ENCODE results near the gene NUAK1.

NUAK1 gene

DNA sequence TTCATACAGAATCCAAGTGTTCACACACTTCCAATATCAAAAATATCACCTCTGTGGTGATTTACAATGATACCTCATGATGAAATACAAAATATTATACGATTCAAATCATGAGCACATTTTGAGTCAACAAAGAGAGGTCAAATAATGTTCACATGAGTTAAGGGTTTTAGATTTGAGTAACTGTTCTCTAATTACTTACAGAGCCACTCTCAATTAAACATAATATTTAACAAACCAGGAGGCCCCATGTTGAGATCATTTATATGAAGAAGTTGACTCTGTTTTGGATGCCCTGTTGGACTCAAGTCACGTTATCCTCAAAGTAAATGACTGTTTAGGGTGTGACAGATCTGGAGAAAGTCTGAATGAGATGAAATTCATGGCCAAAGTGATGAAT lies 53.5 kb downstream of the NUAK1 start:
- TF ChIP-seq POLR2AphosphoS5 (IDR thresholded peaks at IDR 0.05; ENCODE audit: low read depth, low read length) = no peak
- TF ChIP-seq SIN3A (IDR thresholded peaks at IDR 0.05; ENCODE audit: borderline replicate concordance, insufficient read depth, low read length) = no peak

GRCh38 chr12:106084759-106085158 lies 54.0 kb downstream of the NUAK1 start:
- TF ChIP-seq TAF1 (IDR thresholded peaks at IDR 0.05; ENCODE audit: borderline replicate concordance, insufficient read depth, low read length) (no peak), SIN3A (IDR thresholded peaks at IDR 0.05; ENCODE audit: borderline replicate concordance, insufficient read depth, low read length) (no peak), POLR2AphosphoS5 (IDR thresholded peaks at IDR 0.05; ENCODE audit: low read depth, low read length) (no peak), FOXP2 (optimal IDR thresholded peaks at IDR 0.05; ENCODE audit: borderline replicate concordance, extremely low read depth, extremely low read length, insufficient read depth) (no peak), REST (IDR thresholded peaks at IDR 0.05; ENCODE audit: insufficient read depth in 1 of 2, low read depth in 2 of 2, low read length in 2 of 2) (no peak)

GRCh38 chr12:106084014-106084671 lies 54.6 kb downstream of the NUAK1 start:
- TF ChIP-seq TAF1 (IDR thresholded peaks at IDR 0.05; ENCODE audit: borderline replicate concordance, insufficient read depth, low read length) (no peak), SIN3A (IDR thresholded peaks at IDR 0.05; ENCODE audit: borderline replicate concordance, insufficient read depth, low read length) (no peak)

DNA sequence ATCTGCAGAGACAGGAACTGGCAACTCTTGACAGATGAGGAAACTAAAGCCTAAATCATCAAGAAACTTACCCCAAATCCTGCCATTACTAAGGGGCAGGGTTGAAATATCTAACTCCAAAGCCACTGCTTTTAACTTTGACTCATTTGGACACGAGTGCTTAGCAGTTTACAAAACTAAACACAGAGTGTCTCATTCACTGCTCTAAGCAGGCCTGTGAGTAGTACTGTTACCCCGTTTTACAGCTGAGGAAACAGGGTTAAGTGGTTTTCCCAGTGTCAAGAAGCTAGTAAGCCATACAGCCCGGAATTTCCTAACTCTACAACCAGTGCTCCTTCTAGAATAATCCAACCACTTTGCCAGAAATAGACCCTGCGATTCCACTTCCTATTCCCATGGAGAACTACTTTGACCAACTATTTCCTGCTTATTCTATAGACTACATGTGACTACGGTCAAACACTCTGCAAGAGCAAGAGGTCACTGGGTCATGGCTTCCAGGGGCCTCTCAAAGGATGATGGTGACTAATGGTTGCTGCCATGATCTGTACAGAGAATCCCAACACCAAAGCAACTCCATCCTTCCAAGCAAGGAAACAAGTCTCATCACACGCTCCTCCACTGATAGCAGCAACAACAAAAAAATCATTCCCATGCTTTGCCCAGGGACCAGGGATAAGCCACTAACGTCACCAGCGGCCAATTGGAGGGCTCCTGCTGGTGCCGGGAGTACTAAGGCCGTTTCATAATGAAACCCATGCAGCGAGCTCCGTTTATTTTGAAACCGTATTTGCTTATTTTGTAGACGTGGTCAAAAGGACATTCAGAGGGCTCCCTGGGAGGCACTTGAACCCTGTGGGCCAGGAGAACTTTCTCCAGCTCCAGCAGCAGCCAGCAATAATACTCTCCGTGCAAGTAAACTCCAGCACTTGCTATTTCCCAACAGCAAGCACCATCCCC lies 56.3 kb downstream of the NUAK1 start:
- TF ChIP-seq REST (IDR thresholded peaks at IDR 0.05; ENCODE audit: insufficient read depth in 1 of 2, low read depth in 2 of 2, low read length in 2 of 2) (no peak), FOXP2 (optimal IDR thresholded peaks at IDR 0.05; ENCODE audit: borderline replicate concordance, extremely low read depth, extremely low read length, insufficient read depth) (no peak), SIN3A (IDR thresholded peaks at IDR 0.05; ENCODE audit: borderline replicate concordance, insufficient read depth, low read length) (no peak), POLR2AphosphoS5 (IDR thresholded peaks at IDR 0.05; ENCODE audit: low read depth, low read length) (no peak), TAF1 (IDR thresholded peaks at IDR 0.05; ENCODE audit: borderline replicate concordance, insufficient read depth, low read length) (no peak)

- TF ChIP-seq FOXP2 (optimal IDR thresholded peaks at IDR 0.05; ENCODE audit: borderline replicate concordance, extremely low read depth, extremely low read length, insufficient read depth) = no peak
- TF ChIP-seq POLR2AphosphoS5 (IDR thresholded peaks at IDR 0.05; ENCODE audit: low read depth, low read length) = no peak
- no peak for TF ChIP-seq REST (IDR thresholded peaks at IDR 0.05; ENCODE audit: insufficient read depth in 1 of 2, low read depth in 2 of 2, low read length in 2 of 2)
- no peak for TF ChIP-seq SIN3A (IDR thresholded peaks at IDR 0.05; ENCODE audit: borderline replicate concordance, insufficient read depth, low read length)
- TF ChIP-seq TAF1 (IDR thresholded peaks at IDR 0.05; ENCODE audit: borderline replicate concordance, insufficient read depth, low read length) = no peak
Measured at GRCh38 chr12:106081606-106082005, 57.1 kb downstream of the NUAK1 start.

DNA sequence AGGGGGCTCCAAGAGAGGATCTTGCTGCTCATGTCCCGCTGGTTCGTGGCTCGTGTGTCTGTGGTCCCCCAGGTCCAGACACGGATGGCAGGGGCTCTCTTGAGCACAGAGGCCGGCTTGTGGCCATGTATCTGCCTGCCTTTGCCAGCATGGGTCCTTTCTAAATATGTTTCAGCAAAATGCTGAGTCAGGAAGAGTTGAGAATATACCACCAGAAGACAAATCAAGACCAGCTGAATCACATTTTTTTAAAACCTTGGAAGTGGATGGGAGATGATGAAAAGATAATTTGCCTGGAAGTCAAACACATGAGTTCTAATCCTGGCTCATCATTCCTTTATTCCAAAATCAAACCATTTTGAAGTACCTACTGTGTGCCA lies 58.0 kb downstream of the NUAK1 start:
- TF ChIP-seq POLR2AphosphoS5 (IDR thresholded peaks at IDR 0.05; ENCODE audit: low read depth, low read length) (no peak), TAF1 (IDR thresholded peaks at IDR 0.05; ENCODE audit: borderline replicate concordance, insufficient read depth, low read length) (no peak), SIN3A (IDR thresholded peaks at IDR 0.05; ENCODE audit: borderline replicate concordance, insufficient read depth, low read length) (no peak), FOXP2 (optimal IDR thresholded peaks at IDR 0.05; ENCODE audit: borderline replicate concordance, extremely low read depth, extremely low read length, insufficient read depth) (no peak), REST (IDR thresholded peaks at IDR 0.05; ENCODE audit: insufficient read depth in 1 of 2, low read depth in 2 of 2, low read length in 2 of 2) (no peak)
